Duodenal mucosa (tissue), 2 donors: ENCODE measurements around the gene LTB4R.
A peak's percentile ranks its signal among the peaks of the same experiment; 100 is the strongest.

Experiments used
- H3K27ac ChIP-seq: one replicate; pipeline ENCODE4 v1.7.0; 2013; ENCODE audit warnings: low read depth, low read length
- H3K27me3 ChIP-seq, 2 donors: one replicate each; pipeline ENCODE4 v1.7.0; 2013; ENCODE audit warnings: low read length in 2 of 2, control low read depth in 1 of 2; ENCODE audit not compliant: insufficient read depth in 2 of 2, control insufficient read depth in 1 of 2
- H3K36me3 ChIP-seq, 2 donors: one replicate each; pipeline ENCODE4 v1.7.0; 2013; ENCODE audit warnings: low read length in 2 of 2, control low read depth in 1 of 2; ENCODE audit not compliant: insufficient read depth in 2 of 2, control insufficient read depth in 1 of 2
- H3K4me1 ChIP-seq, 2 donors: one replicate each; pipeline ENCODE4 v1.7.0; 2013; ENCODE audit warnings: low read length in 2 of 2, control low read depth in 1 of 2; ENCODE audit not compliant: insufficient read depth in 2 of 2, control insufficient read depth in 1 of 2
- H3K4me3 ChIP-seq, 2 donors: one replicate each; pipeline ENCODE4 v1.7.0; 2013; ENCODE audit warnings: low read length in 2 of 2, low read depth in 1 of 2
- H3K9ac ChIP-seq, 2 donors: one replicate each; pipeline ENCODE4 v1.7.0; 2013; ENCODE audit warnings: low read length in 2 of 2, low read depth in 1 of 2
- H3K9me3 ChIP-seq, 2 donors: one replicate each; pipeline ENCODE4 v1.7.0; 2013; ENCODE audit warnings: low read length in 2 of 2, control low read depth in 1 of 2; ENCODE audit not compliant: control insufficient read depth in 1 of 2

Gene LTB4R

DNA sequence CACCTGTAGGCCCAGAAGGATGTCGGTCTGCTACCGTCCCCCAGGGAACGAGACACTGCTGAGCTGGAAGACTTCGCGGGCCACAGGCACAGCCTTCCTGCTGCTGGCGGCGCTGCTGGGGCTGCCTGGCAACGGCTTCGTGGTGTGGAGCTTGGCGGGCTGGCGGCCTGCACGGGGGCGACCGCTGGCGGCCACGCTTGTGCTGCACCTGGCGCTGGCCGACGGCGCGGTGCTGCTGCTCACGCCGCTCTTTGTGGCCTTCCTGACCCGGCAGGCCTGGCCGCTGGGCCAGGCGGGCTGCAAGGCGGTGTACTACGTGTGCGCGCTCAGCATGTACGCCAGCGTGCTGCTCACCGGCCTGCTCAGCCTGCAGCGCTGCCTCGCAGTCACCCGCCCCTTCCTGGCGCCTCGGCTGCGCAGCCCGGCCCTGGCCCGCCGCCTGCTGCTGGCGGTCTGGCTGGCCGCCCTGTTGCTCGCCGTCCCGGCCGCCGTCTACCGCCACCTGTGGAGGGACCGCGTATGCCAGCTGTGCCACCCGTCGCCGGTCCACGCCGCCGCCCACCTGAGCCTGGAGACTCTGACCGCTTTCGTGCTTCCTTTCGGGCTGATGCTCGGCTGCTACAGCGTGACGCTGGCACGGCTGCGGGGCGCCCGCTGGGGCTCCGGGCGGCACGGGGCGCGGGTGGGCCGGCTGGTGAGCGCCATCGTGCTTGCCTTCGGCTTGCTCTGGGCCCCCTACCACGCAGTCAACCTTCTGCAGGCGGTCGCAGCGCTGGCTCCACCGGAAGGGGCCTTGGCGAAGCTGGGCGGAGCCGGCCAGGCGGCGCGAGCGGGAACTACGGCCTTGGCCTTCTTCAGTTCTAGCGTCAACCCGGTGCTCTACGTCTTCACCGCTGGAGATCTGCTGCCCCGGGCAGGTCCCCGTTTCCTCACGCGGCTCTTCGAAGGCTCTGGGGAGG is at the start of gene LTB4R:
LTB4R (plus strand) TSS at position 857 of the 959 bp plus-strand sequence. CDS start 4,150 bp downstream, outside the sequence.
- Histone ChIP-seq H3K9ac (peak within 1 kb of the TSS; percentile 55 to 61), H3K4me3 (peak within 1 kb of the TSS; percentile 59 to 69), H3K4me1 (peaks cover 62 to 81% of the 10 kb centered on the region in 2 donors), H3K27me3 (peaks cover 0 to 3% of the 10 kb centered on the region in 2 donors), H3K27ac (peak within 1 kb of the TSS; percentile 71), H3K36me3 (peaks cover 6 to 7% of the 10 kb centered on the region in 2 donors), H3K9me3 (no peaks in the 10 kb centered on the region)

- Histone ChIP-seq H3K4me3 (no peak overlapping the region), H3K9ac (no peak overlapping the region), H3K27ac (no peak overlapping the region), H3K36me3 (peaks cover 10 to 26% of the 10 kb centered on the region in 2 donors), H3K27me3 (no peaks in the 10 kb centered on the region), H3K4me1 (no peaks in the 10 kb centered on the region), H3K9me3 (no peaks in the 10 kb centered on the region)
Measured at GRCh38 chr14:24261969-24262327, 49.4 kb upstream of the LTB4R start.

- Histone ChIP-seq H3K4me1 (no peaks in the 10 kb centered on the region), H3K4me3 (no peak within 1 kb of the TSS), H3K9me3 (no peaks in the 10 kb centered on the region), H3K9ac (no peak within 1 kb of the TSS), H3K27me3 (no peaks in the 10 kb centered on the region), H3K27ac (no peak within 1 kb of the TSS), H3K36me3 (peaks cover 16 to 35% of the 10 kb centered on the region in 2 donors)
Measured at GRCh38 chr14:24262821-24263733, 48.2 kb upstream of the LTB4R start, which contains the start of gene TGM1. Gene TGM1 (minus strand): TSS chr14:24263177. CDS start chr14:24262352, 825 bp downstream.

DNA sequence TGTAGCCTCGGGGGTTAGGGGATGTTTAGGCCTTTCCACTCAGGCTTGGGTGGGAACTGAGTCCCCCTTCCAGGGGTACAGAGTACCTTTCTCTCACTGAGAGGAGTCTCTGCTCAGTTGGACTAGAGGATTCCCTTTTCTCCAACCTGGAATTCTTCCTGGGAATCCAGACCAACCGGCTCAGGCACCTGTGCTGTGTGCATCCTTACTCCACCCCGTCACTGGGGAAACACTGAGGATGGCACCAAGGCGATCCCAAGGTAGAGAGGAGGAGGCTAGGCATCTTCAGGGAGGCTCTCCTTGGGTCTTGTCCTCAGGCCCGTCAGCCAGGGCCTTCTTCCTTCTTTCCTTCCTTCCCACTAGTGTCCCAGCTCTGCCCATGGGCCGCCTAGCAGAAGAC is 47.5 kb upstream of the LTB4R start:
- no peaks in the 10 kb centered on the region for H3K9me3 ChIP-seq
- H3K27ac ChIP-seq = no peak overlapping the region
- peaks cover 17 to 43% of the 10 kb centered on the region in 2 donors for H3K36me3 ChIP-seq
- H3K4me1 ChIP-seq = no peaks in the 10 kb centered on the region
- no peaks in the 10 kb centered on the region for H3K27me3 ChIP-seq
- no peak overlapping the region for H3K4me3 ChIP-seq
- H3K9ac ChIP-seq = no peak overlapping the region

DNA sequence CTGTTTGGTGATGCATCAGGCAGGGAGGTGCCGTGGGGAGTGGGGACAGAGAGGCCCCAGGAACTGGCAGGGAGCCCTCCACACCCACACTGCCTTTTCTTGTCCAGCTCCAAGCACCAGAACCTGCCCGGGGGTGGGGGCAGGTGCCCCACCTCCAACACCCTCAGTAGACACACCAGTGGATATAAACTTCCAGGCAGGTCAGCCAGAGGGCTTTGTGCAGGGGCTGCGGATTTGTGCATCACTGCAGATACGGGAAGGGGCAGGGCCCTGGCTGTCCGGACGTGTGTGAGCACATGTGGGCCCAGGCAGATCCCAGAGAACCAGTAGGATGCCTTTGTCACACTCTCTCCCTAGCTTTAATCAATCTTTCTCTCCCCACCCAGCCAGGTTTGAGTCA is 47.0 kb upstream of the LTB4R start:
- Histone ChIP-seq H3K27ac (no peak overlapping the region), H3K9me3 (no peaks in the 10 kb centered on the region), H3K4me1 (no peaks in the 10 kb centered on the region), H3K27me3 (no peaks in the 10 kb centered on the region), H3K36me3 (peaks cover 22 to 47% of the 10 kb centered on the region in 2 donors), H3K4me3 (no peak overlapping the region), H3K9ac (no peak overlapping the region)

- Histone ChIP-seq H3K36me3 (peaks cover 22 to 53% of the 10 kb centered on the region in 2 donors), H3K4me3 (no peak overlapping the region), H3K4me1 (peaks cover 4 to 6% of the 10 kb centered on the region in 2 donors), H3K27ac (no peak overlapping the region), H3K9me3 (no peaks in the 10 kb centered on the region), H3K9ac (no peak overlapping the region), H3K27me3 (no peaks in the 10 kb centered on the region)
Measured at GRCh38 chr14:24266344-24267244, 44.7 kb upstream of the LTB4R start.

DNA sequence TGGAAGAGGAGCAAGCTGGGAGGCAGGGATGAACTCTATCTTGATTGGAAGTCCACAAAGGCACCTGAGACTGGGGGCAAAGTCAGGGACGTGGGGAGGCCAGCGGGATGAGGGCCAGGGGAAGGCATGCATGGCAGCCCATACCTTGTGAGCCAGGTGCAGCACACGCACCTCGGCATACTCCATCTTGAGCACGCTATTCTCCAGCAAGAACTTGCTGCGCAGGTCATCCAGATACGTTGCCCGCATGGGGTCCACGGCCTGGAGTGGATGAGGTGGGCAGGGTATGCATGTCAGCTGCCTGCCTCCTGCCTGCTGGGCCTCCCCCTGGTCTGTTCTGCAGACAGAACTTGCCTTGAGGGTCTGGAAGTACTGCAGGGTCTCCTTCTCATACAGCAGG is 43.8 kb upstream of the LTB4R start:
- Histone ChIP-seq H3K27ac (no peak overlapping the region), H3K36me3 (peaks cover 22 to 53% of the 10 kb centered on the region in 2 donors), H3K27me3 (no peaks in the 10 kb centered on the region), H3K4me3 (no peak overlapping the region), H3K9ac (no peak overlapping the region), H3K4me1 (peaks cover 13% of the 10 kb centered on the region in 2 donors), H3K9me3 (no peaks in the 10 kb centered on the region)

DNA sequence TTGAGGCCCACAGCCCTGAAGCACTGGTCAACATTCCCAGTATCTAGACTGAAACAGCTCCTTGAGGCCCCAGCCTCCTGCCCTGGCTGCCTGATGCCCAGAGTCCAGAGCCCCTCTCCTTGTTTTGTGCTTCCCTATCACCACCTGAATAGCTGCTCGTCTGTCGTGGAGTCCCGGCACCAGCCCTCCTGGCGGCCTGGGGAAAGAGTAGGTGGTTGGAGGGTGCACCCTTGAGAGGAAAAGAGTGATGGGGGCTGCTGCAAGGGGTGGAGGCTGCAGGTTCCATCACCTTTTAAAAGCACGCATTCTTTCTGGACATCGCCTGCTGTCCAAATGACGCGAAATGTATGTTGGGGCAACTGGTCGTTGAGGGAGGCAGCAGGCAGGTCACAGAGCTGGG is 43.1 kb upstream of the LTB4R start:
- no peaks in the 10 kb centered on the region for H3K9me3 ChIP-seq
- no peaks in the 10 kb centered on the region for H3K27me3 ChIP-seq
- no peak overlapping the region for H3K9ac ChIP-seq
- H3K36me3 ChIP-seq = peaks cover 22 to 53% of the 10 kb centered on the region in 2 donors
- H3K4me3 ChIP-seq = no peak overlapping the region
- no peak overlapping the region for H3K27ac ChIP-seq
- peaks cover 13 to 17% of the 10 kb centered on the region in 2 donors for H3K4me1 ChIP-seq

DNA sequence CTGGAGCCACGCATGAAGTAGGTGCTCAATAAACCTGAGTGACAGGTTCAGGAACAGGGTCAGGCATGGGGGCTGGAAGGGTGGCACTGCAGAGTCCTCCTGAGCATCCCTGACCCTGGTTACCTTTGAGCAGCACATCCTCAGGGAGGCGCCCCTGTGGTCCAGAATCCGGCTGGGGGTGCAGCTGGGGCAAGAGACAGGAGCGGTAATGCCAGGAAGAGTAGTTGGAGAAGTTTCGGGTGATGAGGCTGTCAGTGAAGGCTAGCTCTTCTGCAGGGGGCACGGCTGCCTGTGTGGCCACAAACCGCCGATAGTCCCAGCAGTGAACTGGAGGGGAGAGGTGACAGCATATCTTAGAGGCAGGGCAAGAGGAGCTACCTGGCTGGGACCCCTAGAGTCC is 41.9 kb upstream of the LTB4R start:
- Histone ChIP-seq H3K4me1 (peaks cover 18 to 26% of the 10 kb centered on the region in 2 donors), H3K4me3 (no peak overlapping the region), H3K9ac (no peak overlapping the region), H3K27me3 (no peaks in the 10 kb centered on the region), H3K36me3 (peaks cover 22 to 50% of the 10 kb centered on the region in 2 donors), H3K9me3 (no peaks in the 10 kb centered on the region), H3K27ac (no peak overlapping the region)
